HG02840 (cell line): ENCODE results near the gene TRIM59.
A peak's percentile ranks its signal among the peaks of the same experiment; 100 is the strongest.
"Not testable (repeated sequence)": the region's sequence is repeated elsewhere in the genome, so short reads cannot be mapped to it uniquely, and the experiment has no call there.

Source experiments
- ATAC-seq: cut with Tn5 transposase; IDR thresholded peaks from one replicate; pipeline ENCODE4 v1.9.1; 2021; ENCODE audit warnings: mild to moderate bottlenecking, moderate library complexity, moderate number of reproducible peaks; ENCODE audit not compliant: unreplicated experiment, low FRiP score

The TRIM59 gene

GRCh38 chr3:160459450-160459970 lies 9.9 kb upstream of the TRIM59 start:
- ATAC-seq: no peak

- no peak for ATAC-seq
Measured at GRCh38 chr3:160458151-160458550, 8.6 kb upstream of the TRIM59 start.

- no peak for ATAC-seq
Measured at GRCh38 chr3:160455846-160456245, 6.3 kb upstream of the TRIM59 start.

GRCh38 chr3:160454995-160455394 lies 5.4 kb upstream of the TRIM59 start:
- ATAC-seq: no peak

GRCh38 chr3:160452251-160452650 lies 2.7 kb upstream of the TRIM59 start:
- not testable (repeated sequence) for ATAC-seq

- no peak for ATAC-seq
Measured at GRCh38 chr3:160451602-160452001, 2.0 kb upstream of the TRIM59 start.

GRCh38 chr3:160450846-160451245 lies 1.3 kb upstream of the TRIM59 start:
- ATAC-seq: no peak

- ATAC-seq: peak; percentile 43
Measured at GRCh38 chr3:160448845-160449635, 546 bp downstream of the TRIM59 start.

- ATAC-seq: no peak
Measured at GRCh38 chr3:160447544-160447943, 2.0 kb downstream of the TRIM59 start.

- ATAC-seq: no peak
Measured at GRCh38 chr3:160446522-160447056, 3.0 kb downstream of the TRIM59 start.

GRCh38 chr3:160445854-160446253 lies 3.7 kb downstream of the TRIM59 start:
- ATAC-seq: no peak

GRCh38 chr3:160444411-160444810 lies 5.2 kb downstream of the TRIM59 start:
- no peak for ATAC-seq

- no peak for ATAC-seq
Measured at GRCh38 chr3:160440687-160441086, 8.9 kb downstream of the TRIM59 start.

GRCh38 chr3:160437083-160437455 lies 12.5 kb downstream of the TRIM59 start:
- ATAC-seq: no peak

GRCh38 chr3:160435747-160436146 lies 13.8 kb downstream of the TRIM59 start:
- ATAC-seq: no peak

- ATAC-seq: no peak
Measured at GRCh38 chr3:160435095-160435494, 14.5 kb downstream of the TRIM59 start.

GRCh38 chr3:160434071-160434470 lies 15.5 kb downstream of the TRIM59 start:
- ATAC-seq: no peak

- ATAC-seq: no peak
Measured at GRCh38 chr3:160427832-160428424, 21.7 kb downstream of the TRIM59 start.

GRCh38 chr3:160417311-160417710 lies 32.3 kb downstream of the TRIM59 start:
- no peak for ATAC-seq

GRCh38 chr3:160413613-160414248 lies 35.9 kb downstream of the TRIM59 start:
- no peak for ATAC-seq

GRCh38 chr3:160412477-160412876 lies 37.1 kb downstream of the TRIM59 start:
- ATAC-seq: no peak
